MG63 (cell line): ENCODE data around the gene PSMD13. TPM values are rescaled to one million over a fixed set of nuclear protein-coding genes. Genes with fewer than 3 reads are reported as not detected.

Source experiments
- DNase-seq: peaks from one replicate; pipeline ENCODE4 v3.0.0-alpha.2; 2020
- H3K27me3 ChIP-seq: fragments of 250-450 bp; sonication (Bioruptor Pico); 2 replicates; pipeline ENCODE4 v1.5.1; 2020; ENCODE audit warnings: mild to moderate bottlenecking, moderate library complexity
- H3K36me3 ChIP-seq: fragments of 250-450 bp; sonication (Bioruptor Pico); 2 replicates; pipeline ENCODE4 v1.5.1; 2020; ENCODE audit warnings: mild to moderate bottlenecking, moderate library complexity
- H3K4me3 ChIP-seq: fragments of 250-450 bp; sonication (Bioruptor Pico); 2 replicates; pipeline ENCODE4 v1.5.1; 2020; ENCODE audit warnings: mild to moderate bottlenecking, moderate library complexity
- H3K9me3 ChIP-seq: fragments of 250-450 bp; sonication (Bioruptor Pico); 2 replicates; pipeline ENCODE4 v1.5.1; 2020; ENCODE audit warnings: mild to moderate bottlenecking, moderate library complexity
- total RNA-seq: library from RNA; depleted of rRNA; stranded (reverse); fragments of >200 nt; shearing (Covaris generic); gene quantifications from 2 replicates; pipeline ENCODE4 v1.2.3, GENCODE V29; 2014; ENCODE audit warnings: low replicate concordance; rRNA removed

Gene PSMD13
- total RNA-seq, 1 experiment from 2014 or later = 287 TPM

DNA sequence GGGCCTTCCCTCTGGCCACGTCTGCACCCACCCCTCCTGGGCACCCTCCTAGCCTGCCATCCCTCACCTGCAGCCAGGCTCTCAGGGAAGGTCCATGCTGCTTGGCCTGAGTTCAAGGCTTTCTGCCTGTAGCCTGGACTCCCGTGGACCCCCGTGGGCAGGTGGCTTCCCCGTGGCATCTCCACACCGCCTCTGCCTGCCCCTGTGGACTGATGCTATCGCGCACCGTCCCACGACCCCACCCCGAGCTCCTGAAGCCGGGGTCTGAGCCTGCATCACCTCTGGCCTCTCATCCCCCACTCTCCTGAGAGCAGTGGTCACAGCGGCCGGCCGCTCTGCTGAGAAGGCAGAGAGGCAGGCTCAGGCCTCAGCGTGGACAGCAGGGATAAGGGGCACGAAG, 58.0 kb downstream of the PSMD13 start:
- H3K4me3 ChIP-seq = no peak overlapping the region
- no peak for DNase-seq
- H3K27me3 ChIP-seq = no peaks in the 10 kb centered on the region
- H3K9me3 ChIP-seq = no peaks in the 10 kb centered on the region
- no peaks in the 10 kb centered on the region for H3K36me3 ChIP-seq

GRCh38 chr11:295351-296170, 58.8 kb downstream of the PSMD13 start:
- no peak for DNase-seq
- H3K9me3 ChIP-seq = no peaks in the 10 kb centered on the region
- H3K27me3 ChIP-seq = no peaks in the 10 kb centered on the region
- H3K36me3 ChIP-seq = no peaks in the 10 kb centered on the region
- H3K4me3 ChIP-seq = no peak overlapping the region

GRCh38 chr11:296171-297050, 59.6 kb downstream of the PSMD13 start:
- no peaks in the 10 kb centered on the region for H3K27me3 ChIP-seq
- no peaks in the 10 kb centered on the region for H3K36me3 ChIP-seq
- no peak for DNase-seq
- H3K4me3 ChIP-seq = no peak overlapping the region
- no peaks in the 10 kb centered on the region for H3K9me3 ChIP-seq

DNA sequence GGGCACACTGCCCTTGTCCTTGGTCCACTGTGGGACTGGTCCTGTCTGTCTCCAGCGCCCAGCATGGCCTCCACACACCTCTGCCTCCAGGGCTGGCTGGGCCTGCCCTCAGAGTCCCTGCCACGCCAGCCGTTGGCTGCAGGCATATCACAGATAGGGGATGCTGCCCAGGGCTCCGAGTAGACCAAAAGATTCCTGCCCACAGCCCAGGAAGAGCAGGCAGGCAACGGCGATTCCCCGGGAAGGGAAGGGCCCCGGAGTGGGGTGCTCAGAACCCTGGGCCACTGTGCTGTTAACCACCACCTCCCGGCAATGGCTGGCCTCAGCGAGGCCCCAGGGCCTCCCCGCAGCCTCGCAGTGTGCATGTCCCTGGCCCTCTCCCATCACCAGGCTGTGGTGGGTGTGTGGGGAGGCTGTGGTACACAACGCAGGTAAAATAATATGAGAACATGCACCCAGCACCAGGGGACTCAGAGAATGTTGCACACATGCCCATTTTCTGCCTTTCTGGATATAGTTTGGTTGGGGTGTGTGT, 60.3 kb downstream of the PSMD13 start:
- Histone ChIP-seq H3K9me3 (no peaks in the 10 kb centered on the region), H3K27me3 (no peaks in the 10 kb centered on the region), H3K4me3 (no peak overlapping the region), H3K36me3 (no peaks in the 10 kb centered on the region)
- DNase-seq = no peak

DNA sequence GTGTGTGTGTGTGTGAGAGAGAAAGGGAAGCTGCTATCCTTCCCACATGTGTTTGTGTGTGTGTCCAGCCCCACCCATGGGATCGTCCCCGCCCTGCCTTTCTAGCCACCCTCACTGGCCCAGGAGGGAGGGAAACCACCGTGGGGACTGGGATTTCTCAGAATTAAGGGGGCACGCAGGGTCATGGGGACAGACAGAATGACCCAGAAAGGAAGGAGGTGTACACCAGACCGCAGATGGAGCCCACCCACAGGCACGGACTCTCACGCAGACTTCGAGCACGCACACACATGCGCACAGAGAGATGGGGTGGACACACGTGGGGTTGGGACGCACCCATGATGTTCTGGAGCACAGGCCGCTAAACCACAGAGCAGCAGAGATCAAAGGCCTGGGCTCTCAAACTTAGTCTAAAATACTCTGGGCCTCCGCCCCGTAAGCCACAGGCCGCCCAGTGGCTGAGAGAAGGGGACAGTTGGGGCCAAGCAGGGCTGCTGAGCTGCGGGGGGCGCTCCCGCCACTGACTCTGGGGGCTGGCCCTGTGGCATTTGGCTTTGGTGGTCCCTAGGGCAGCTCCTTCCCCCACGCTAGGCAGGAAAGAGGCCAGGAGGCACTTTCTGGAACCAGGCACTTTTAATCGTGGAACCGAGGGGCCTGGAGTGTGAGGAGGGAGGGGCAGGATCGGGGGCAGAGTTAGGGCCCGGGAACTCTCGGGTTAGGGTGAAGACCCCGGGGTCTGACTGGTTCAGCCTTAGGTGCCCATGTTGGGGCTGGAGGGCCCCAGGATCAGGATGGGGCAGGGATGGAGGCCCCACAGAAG, 61.0 kb downstream of the PSMD13 start:
- DNase-seq = no peak

GRCh38 chr11:298406-299065, 61.8 kb downstream of the PSMD13 start:
- H3K27me3 ChIP-seq = no peaks in the 10 kb centered on the region

More for the DNA sequence above, 61.0 kb downstream of the PSMD13 start:
- H3K9me3 ChIP-seq = no peaks in the 10 kb centered on the region
- no peaks in the 10 kb centered on the region for H3K27me3 ChIP-seq
- no peak overlapping the region for H3K4me3 ChIP-seq
- H3K36me3 ChIP-seq = no peaks in the 10 kb centered on the region

GRCh38 chr11:299081-299891, 62.5 kb downstream of the PSMD13 start, which contains the start of gene IFITM5:
TSS of gene IFITM5 (minus strand) at chr11:299526. CDS start at chr11:299490, 36 bp downstream.
- Histone ChIP-seq H3K9me3 (no peaks in the 10 kb centered on the region), H3K27me3 (no peaks in the 10 kb centered on the region), H3K4me3 (no peak within 1 kb of the TSS), H3K36me3 (no peaks in the 10 kb centered on the region)
- DNase-seq = no peak

More at GRCh38 chr11:298406-299065, 61.8 kb downstream of the PSMD13 start:
- H3K4me3 ChIP-seq = no peak overlapping the region
- H3K36me3 ChIP-seq = no peaks in the 10 kb centered on the region
- no peak for DNase-seq
- H3K9me3 ChIP-seq = no peaks in the 10 kb centered on the region

DNA sequence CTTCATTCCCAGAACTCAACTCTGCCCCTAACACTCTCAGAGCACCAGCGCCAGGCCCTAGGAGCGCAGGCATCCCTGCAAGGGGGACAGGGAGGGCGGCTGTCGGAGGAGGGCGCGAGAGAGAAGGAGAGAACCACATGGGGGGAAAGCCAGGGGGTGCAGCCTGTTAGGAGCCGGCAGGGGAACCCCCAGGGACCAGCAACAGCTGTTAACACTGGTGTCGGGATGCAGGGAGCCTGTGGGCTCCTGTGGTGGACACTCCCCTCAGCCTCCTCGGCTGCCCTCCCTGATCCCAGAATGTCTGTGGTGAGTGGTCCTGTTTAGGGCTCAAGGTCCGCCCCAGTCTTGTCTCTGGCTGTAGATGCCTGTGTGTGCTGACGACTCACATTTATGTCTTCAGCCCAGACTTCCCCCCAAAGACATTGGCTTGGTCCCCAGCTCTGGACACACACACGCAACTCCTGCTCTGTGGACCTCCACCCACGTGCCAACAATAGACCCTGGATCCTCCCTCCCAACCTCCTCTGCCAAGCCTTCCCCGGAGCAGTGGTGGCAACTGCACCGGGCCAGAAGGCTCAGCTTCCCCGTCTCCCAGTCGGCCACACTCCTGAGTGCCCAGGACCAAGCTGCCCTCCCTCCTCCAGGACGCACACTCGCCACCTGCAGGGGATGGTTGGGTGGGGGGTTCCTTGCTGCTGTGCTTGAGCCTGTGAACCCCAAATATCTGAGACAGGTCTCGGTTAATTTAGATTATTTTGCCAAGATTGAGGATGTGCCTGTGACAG, 63.4 kb downstream of the PSMD13 start:
- H3K36me3 ChIP-seq = no peaks in the 10 kb centered on the region
- peak; percentile 40 for DNase-seq
- H3K27me3 ChIP-seq = no peaks in the 10 kb centered on the region
- no peak overlapping the region for H3K4me3 ChIP-seq
- no peaks in the 10 kb centered on the region for H3K9me3 ChIP-seq

Other genes with a start within 250 kb of the PSMD13 start
- gene SCGB1C1, start 43.9 kb upstream of the PSMD13 start, total RNA-seq = not detected in 2 replicates
- gene BET1L, start 29.6 kb upstream of the PSMD13 start, total RNA-seq = 28.2 and 29.0 TPM in 2 replicates
- gene RIC8A, start 29.3 kb upstream of the PSMD13 start, total RNA-seq = 142 and 222 TPM in 2 replicates
- gene SIRT3, start 634 bp upstream of the PSMD13 start, total RNA-seq = 15.1 and 24.9 TPM in 2 replicates
- not detected in 2 replicates for gene NLRP6, start 41.4 kb downstream of the PSMD13 start, total RNA-seq
- gene PGGHG, start 52.1 kb downstream of the PSMD13 start, total RNA-seq = 1.9 and 6.2 TPM in 2 replicates
- not detected in 2 replicates for gene IFITM5, start 62.5 kb downstream of the PSMD13 start, total RNA-seq
- 35.8 and 50.4 TPM in 2 replicates for gene IFITM2, start 70.8 kb downstream of the PSMD13 start, total RNA-seq
- 26.5 and 62.6 TPM in 2 replicates for gene IFITM1, start 77.1 kb downstream of the PSMD13 start, total RNA-seq
- 62.7 and 85.0 TPM in 2 replicates for gene IFITM3, start 83.9 kb downstream of the PSMD13 start, total RNA-seq
- gene B4GALNT4, start 132.5 kb downstream of the PSMD13 start, total RNA-seq = 27.5 and 49.8 TPM in 2 replicates
- gene PKP3, start 157.2 kb downstream of the PSMD13 start, total RNA-seq = 7.6 and 24.1 TPM in 2 replicates
- gene SIGIRR, start 178.0 kb downstream of the PSMD13 start, total RNA-seq = 28.8 and 89.5 TPM in 2 replicates
- not detected in 2 replicates for gene ANO9, start 205.0 kb downstream of the PSMD13 start, total RNA-seq
- gene PTDSS2, start 213.3 kb downstream of the PSMD13 start, total RNA-seq = 30.2 and 43.3 TPM in 2 replicates